22Rv1 (cell line): ENCODE results near the gene GCNT4.

Experiments
- H3K27ac ChIP-seq: fragments of 450-650 bp; 2 replicates; pipeline ENCODE4 v1.5.1; 2017
- CTCF ChIP-seq: fragments of 450-650 bp; IDR thresholded peaks from 2 replicates; pipeline ENCODE4 v1.5.1; 2017; ENCODE audit warnings: mild to moderate bottlenecking
- ZFX ChIP-seq: fragments of 450-650 bp; IDR thresholded peaks from 2 replicates; pipeline ENCODE4 v1.6.1; 2017; ENCODE audit warnings: antibody characterized with exemption, borderline replicate concordance

GCNT4 gene

GRCh38 chr5:75043633-75044264 is 8.6 kb downstream of the GCNT4 start:
- no peak for TF ChIP-seq CTCF
- TF ChIP-seq ZFX, result no peak
- H3K27ac ChIP-seq, result no peak overlapping the region

- H3K27ac ChIP-seq, result no peak overlapping the region
- TF ChIP-seq CTCF (no peak), ZFX (no peak)
Observed at GRCh38 chr5:75042522-75042921, 9.8 kb downstream of the GCNT4 start.

GRCh38 chr5:75040973-75041372 is 11.4 kb downstream of the GCNT4 start:
- H3K27ac ChIP-seq, result no peak overlapping the region
- no peak for TF ChIP-seq ZFX

- no peak for TF ChIP-seq ZFX
Observed at GRCh38 chr5:75037106-75037505, 15.3 kb downstream of the GCNT4 start.

GRCh38 chr5:75034137-75034739 is 18.1 kb downstream of the GCNT4 start:
- H3K27ac ChIP-seq, result no peak overlapping the region
- TF ChIP-seq ZFX (no peak), CTCF (no peak)

More at GRCh38 chr5:75037106-75037505, 15.3 kb downstream of the GCNT4 start:
- H3K27ac ChIP-seq, result no peak overlapping the region

GRCh38 chr5:75031366-75031765 is 21.0 kb downstream of the GCNT4 start:
- H3K27ac ChIP-seq, result no peak overlapping the region
- TF ChIP-seq CTCF (no peak), ZFX (no peak)

- no peak overlapping the region for H3K27ac ChIP-seq
- TF ChIP-seq CTCF (no peak), ZFX (no peak)
Observed at GRCh38 chr5:75028090-75028489, 24.3 kb downstream of the GCNT4 start.

- H3K27ac ChIP-seq, result no peak overlapping the region
- TF ChIP-seq ZFX (no peak), CTCF (no peak)
Observed at GRCh38 chr5:75023368-75024159, 28.8 kb downstream of the GCNT4 start.
